Measurements from ENCODE around the gene TMEM184B.

Gene TMEM184B

GRCh38 chr22:38282397-38282796 lies 9.6 kb upstream of the TMEM184B start:
- H2BK5ac ChIP-seq (ENCODE audit: low read depth, low read length, poor library complexity) = peak overlapping the region; percentile 0
- no peak overlapping the region for H4K12ac ChIP-seq (ENCODE audit: low read depth, low read length)
- no peak overlapping the region for H2AFZ ChIP-seq (ENCODE audit: insufficient read depth, low read length, poor library complexity)
- peaks cover 2% of the 10 kb centered on the region for H3K9me3 ChIP-seq (ENCODE audit: insufficient read depth, low read depth, low read length)
- peak; percentile 62 to 74 for DNase-seq
- no CpG with 5 or more reads among the region's 9 CpGs for WGBS (ENCODE audit: extremely low coverage, insufficient coverage, insufficient read length)
- no peaks in the 10 kb centered on the region for H3K36me3 ChIP-seq (ENCODE audit: control insufficient read depth in 1 of 2, insufficient read depth in 2 of 2, low read length in 2 of 2)
- no peak overlapping the region for H2BK120ac ChIP-seq (ENCODE audit: insufficient read depth, low read length, poor library complexity)
- no peak overlapping the region for H3K4me3 ChIP-seq (ENCODE audit: low read depth, low read length)
- peaks cover 26 to 29% of the 10 kb centered on the region in 2 experiments for H3K4me1 ChIP-seq (ENCODE audit: control insufficient read depth in 1 of 2, insufficient read depth in 2 of 2, low read length in 2 of 2)
- H3K79me1 ChIP-seq (ENCODE audit: low read length) = peaks cover 18% of the 10 kb centered on the region
- peak overlapping the region; percentile 71 for H2BK12ac ChIP-seq (ENCODE audit: low read length)
- H3K27ac ChIP-seq (ENCODE audit: low read depth, low read length) = peak overlapping the region; percentile 73
- no peaks in the 10 kb centered on the region for H3K79me2 ChIP-seq (ENCODE audit: control insufficient read depth, insufficient read depth, low read length, poor library complexity)
- no peak overlapping the region for H3K4me2 ChIP-seq (ENCODE audit: low read length)
- H2AK5ac ChIP-seq (ENCODE audit: low read length) = no peak overlapping the region
- H3K27me3 ChIP-seq (ENCODE audit: insufficient read depth, low read length) = no peaks in the 10 kb centered on the region
- H3K14ac ChIP-seq (ENCODE audit: low read length) = peak overlapping the region; percentile 50
- no peak overlapping the region for H3K23ac ChIP-seq (ENCODE audit: low read length)
- no peak overlapping the region for H4K8ac ChIP-seq (ENCODE audit: low read depth, low read length)
- no peak overlapping the region for H3K18ac ChIP-seq (ENCODE audit: low read length)
- peak overlapping the region; percentile 8 for H4K91ac ChIP-seq (ENCODE audit: low read depth, low read length)
- no peak overlapping the region for H3K4ac ChIP-seq (ENCODE audit: low read depth, low read length)
- no peak overlapping the region for H3K9ac ChIP-seq (ENCODE audit: low read length)

GRCh38 chr22:38276166-38276565 lies 3.4 kb upstream of the TMEM184B start:
- WGBS (ENCODE audit: extremely low coverage, insufficient coverage, insufficient read length) = no CpG with 5 or more reads among the region's 2 CpGs
- no peak for DNase-seq
- no peak overlapping the region for H3K4me2 ChIP-seq (ENCODE audit: low read length)
- no peak overlapping the region for H3K9ac ChIP-seq (ENCODE audit: low read length)
- no peak overlapping the region for H3K27ac ChIP-seq (ENCODE audit: low read depth, low read length)
- no peak overlapping the region for H4K8ac ChIP-seq (ENCODE audit: low read depth, low read length)
- H4K91ac ChIP-seq (ENCODE audit: low read depth, low read length) = peak overlapping the region; percentile 15
- H4K12ac ChIP-seq (ENCODE audit: low read depth, low read length) = no peak overlapping the region
- H3K23ac ChIP-seq (ENCODE audit: low read length) = no peak overlapping the region
- H3K4ac ChIP-seq (ENCODE audit: low read depth, low read length) = no peak overlapping the region
- no peak overlapping the region for H2BK5ac ChIP-seq (ENCODE audit: low read depth, low read length, poor library complexity)
- peaks cover 16 to 21% of the 10 kb centered on the region in 2 experiments for H3K4me1 ChIP-seq (ENCODE audit: control insufficient read depth in 1 of 2, insufficient read depth in 2 of 2, low read length in 2 of 2)
- no peaks in the 10 kb centered on the region for H3K27me3 ChIP-seq (ENCODE audit: insufficient read depth, low read length)
- no peaks in the 10 kb centered on the region for H3K9me3 ChIP-seq (ENCODE audit: insufficient read depth, low read depth, low read length)
- H3K18ac ChIP-seq (ENCODE audit: low read length) = no peak overlapping the region
- H3K79me2 ChIP-seq (ENCODE audit: control insufficient read depth, insufficient read depth, low read length, poor library complexity) = peaks cover 14% of the 10 kb centered on the region
- H2AFZ ChIP-seq (ENCODE audit: insufficient read depth, low read length, poor library complexity) = no peak overlapping the region
- H3K79me1 ChIP-seq (ENCODE audit: low read length) = peaks cover 12% of the 10 kb centered on the region
- H2BK12ac ChIP-seq (ENCODE audit: low read length) = no peak overlapping the region
- no peak overlapping the region for H2AK5ac ChIP-seq (ENCODE audit: low read length)
- no peaks in the 10 kb centered on the region for H3K36me3 ChIP-seq (ENCODE audit: control insufficient read depth in 1 of 2, insufficient read depth in 2 of 2, low read length in 2 of 2)
- no peak overlapping the region for H3K14ac ChIP-seq (ENCODE audit: low read length)
- no peak overlapping the region for H3K4me3 ChIP-seq (ENCODE audit: low read depth, low read length)
- no peak overlapping the region for H2BK120ac ChIP-seq (ENCODE audit: insufficient read depth, low read length, poor library complexity)

GRCh38 chr22:38273135-38273826 lies 471 bp upstream of the TMEM184B start:
- peak overlapping the region; percentile 39 for H4K12ac ChIP-seq (ENCODE audit: low read depth, low read length)
- H3K4me2 ChIP-seq (ENCODE audit: low read length) = peak overlapping the region; percentile 80
- peaks cover 4 to 15% of the 10 kb centered on the region in 2 experiments for H3K36me3 ChIP-seq (ENCODE audit: control insufficient read depth in 1 of 2, insufficient read depth in 2 of 2, low read length in 2 of 2)
- peak overlapping the region; percentile 79 for H4K8ac ChIP-seq (ENCODE audit: low read depth, low read length)
- no peak overlapping the region for H3K27ac ChIP-seq (ENCODE audit: low read depth, low read length)
- peak overlapping the region; percentile 33 for H2BK12ac ChIP-seq (ENCODE audit: low read length)
- H3K4me1 ChIP-seq (ENCODE audit: control insufficient read depth in 1 of 2, insufficient read depth in 2 of 2, low read length in 2 of 2) = peaks cover 23 to 36% of the 10 kb centered on the region in 2 experiments
- no peaks in the 10 kb centered on the region for H3K9me3 ChIP-seq (ENCODE audit: insufficient read depth, low read depth, low read length)
- DNase-seq = no peak
- H2AK5ac ChIP-seq (ENCODE audit: low read length) = no peak overlapping the region
- peak overlapping the region; percentile 89 for H3K14ac ChIP-seq (ENCODE audit: low read length)
- peak overlapping the region; percentile 57 for H3K18ac ChIP-seq (ENCODE audit: low read length)
- H2BK120ac ChIP-seq (ENCODE audit: insufficient read depth, low read length, poor library complexity) = peak overlapping the region; percentile 95
- H2BK5ac ChIP-seq (ENCODE audit: low read depth, low read length, poor library complexity) = peak overlapping the region; percentile 87
- no peaks in the 10 kb centered on the region for H3K27me3 ChIP-seq (ENCODE audit: insufficient read depth, low read length)
- H4K91ac ChIP-seq (ENCODE audit: low read depth, low read length) = peak overlapping the region; percentile 84
- H3K23ac ChIP-seq (ENCODE audit: low read length) = no peak overlapping the region
- WGBS (ENCODE audit: extremely low coverage, insufficient coverage, insufficient read length) = no CpG with 5 or more reads among the region's 26 CpGs
- peaks cover 25% of the 10 kb centered on the region for H3K79me2 ChIP-seq (ENCODE audit: control insufficient read depth, insufficient read depth, low read length, poor library complexity)
- peak overlapping the region; percentile 28 for H3K9ac ChIP-seq (ENCODE audit: low read length)
- H2AFZ ChIP-seq (ENCODE audit: insufficient read depth, low read length, poor library complexity) = peak overlapping the region; percentile 95
- H3K4ac ChIP-seq (ENCODE audit: low read depth, low read length) = peak overlapping the region; percentile 57
- H3K4me3 ChIP-seq (ENCODE audit: low read depth, low read length) = peak overlapping the region; percentile 97
- H3K79me1 ChIP-seq (ENCODE audit: low read length) = peaks cover 12% of the 10 kb centered on the region

- Histone ChIP-seq H3K79me2 (ENCODE audit: control insufficient read depth, insufficient read depth, low read length, poor library complexity) (peaks cover 25% of the 10 kb centered on the region), H3K4me2 (ENCODE audit: low read length) (peak overlapping the region; percentile 68), H3K14ac (ENCODE audit: low read length) (peak overlapping the region; percentile 88), H3K4me1 (ENCODE audit: control insufficient read depth in 1 of 2, insufficient read depth in 2 of 2, low read length in 2 of 2) (peaks cover 23 to 36% of the 10 kb centered on the region in 2 experiments), H3K36me3 (ENCODE audit: control insufficient read depth in 1 of 2, insufficient read depth in 2 of 2, low read length in 2 of 2) (peaks cover 4 to 15% of the 10 kb centered on the region in 2 experiments), H3K27ac (ENCODE audit: low read depth, low read length) (no peak overlapping the region), H3K9me3 (ENCODE audit: insufficient read depth, low read depth, low read length) (no peaks in the 10 kb centered on the region), H2BK5ac (ENCODE audit: low read depth, low read length, poor library complexity) (no peak overlapping the region), H3K23ac (ENCODE audit: low read length) (no peak overlapping the region), H3K4me3 (ENCODE audit: low read depth, low read length) (peak overlapping the region; percentile 97), H3K27me3 (ENCODE audit: insufficient read depth, low read length) (no peaks in the 10 kb centered on the region), H3K79me1 (ENCODE audit: low read length) (peaks cover 12% of the 10 kb centered on the region), H3K4ac (ENCODE audit: low read depth, low read length) (peak overlapping the region; percentile 77), H4K8ac (ENCODE audit: low read depth, low read length) (peak overlapping the region; percentile 55), H4K91ac (ENCODE audit: low read depth, low read length) (peak overlapping the region; percentile 84), H3K9ac (ENCODE audit: low read length) (peak overlapping the region; percentile 88), H3K18ac (ENCODE audit: low read length) (peak overlapping the region; percentile 77), H2BK120ac (ENCODE audit: insufficient read depth, low read length, poor library complexity) (peak overlapping the region; percentile 67), H2BK12ac (ENCODE audit: low read length) (no peak overlapping the region), H4K12ac (ENCODE audit: low read depth, low read length) (peak overlapping the region; percentile 71), H2AK5ac (ENCODE audit: low read length) (peak overlapping the region; percentile 77), H2AFZ (ENCODE audit: insufficient read depth, low read length, poor library complexity) (peak overlapping the region; percentile 66)
- no peak for DNase-seq
- no CpG with 5 or more reads among the region's 7 CpGs for WGBS (ENCODE audit: extremely low coverage, insufficient coverage, insufficient read length)
These were observed 860 bp downstream of the TMEM184B start for GRCh38 chr22:38271927-38272372.

All from trophoblast cell (in vitro differentiated cells and primary cell).